Lower leg skin (tissue), 3 donors: ENCODE data around the gene SS18L1.

Source experiments
- POLR2A ChIP-seq, 2 donors: fragments of 450-650 bp; IDR thresholded peaks; one replicate each; pipeline ENCODE4 v1.6.1; 2016 to 2017; ENCODE audit warnings: antibody characterized with exemption in 2 of 2, mild to moderate bottlenecking in 1 of 2, moderate library complexity in 1 of 2
- TF ChIP-seq, protein P1 (sequence below), 3 donors: fragments of 450-650 bp; IDR thresholded peaks; one replicate each; pipeline ENCODE4 v1.5.1; 2016; ENCODE audit warnings: antibody characterized with exemption in 3 of 3, mild to moderate bottlenecking in 3 of 3, moderate library complexity in 2 of 3

DNA sequence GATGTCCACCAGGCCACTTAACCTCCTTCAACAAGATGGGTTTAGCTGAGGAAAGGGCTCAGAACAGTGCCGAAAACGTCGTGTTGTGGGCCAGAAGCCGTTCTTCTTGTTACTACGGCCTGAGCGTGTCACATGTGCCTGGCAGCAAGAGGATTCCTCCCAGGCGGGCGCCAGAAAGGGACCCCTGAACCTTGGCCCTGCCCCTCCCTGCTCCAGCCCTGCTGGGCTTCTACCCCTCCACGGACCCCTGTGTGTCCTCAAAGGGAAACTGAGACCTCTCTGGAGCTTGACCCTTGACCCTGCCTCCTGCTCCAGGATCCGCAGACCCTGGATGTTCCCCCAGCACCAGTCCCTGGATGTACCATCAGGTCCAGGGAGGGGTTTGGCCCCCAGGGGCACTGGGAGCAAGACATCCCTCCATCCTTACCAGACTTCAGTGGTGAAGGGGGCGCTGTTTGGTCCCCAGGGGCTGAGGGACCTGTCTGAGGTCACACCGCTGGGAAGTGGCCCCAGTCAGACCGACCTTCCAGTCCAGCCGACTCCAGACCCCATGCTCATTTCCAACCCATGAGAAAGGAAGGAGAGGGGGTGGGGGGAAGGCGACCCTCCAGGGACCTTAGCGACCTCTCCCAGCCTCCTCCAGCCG is 66.4 kb downstream of the SS18L1 start:
- TF ChIP-seq, protein P1, sequence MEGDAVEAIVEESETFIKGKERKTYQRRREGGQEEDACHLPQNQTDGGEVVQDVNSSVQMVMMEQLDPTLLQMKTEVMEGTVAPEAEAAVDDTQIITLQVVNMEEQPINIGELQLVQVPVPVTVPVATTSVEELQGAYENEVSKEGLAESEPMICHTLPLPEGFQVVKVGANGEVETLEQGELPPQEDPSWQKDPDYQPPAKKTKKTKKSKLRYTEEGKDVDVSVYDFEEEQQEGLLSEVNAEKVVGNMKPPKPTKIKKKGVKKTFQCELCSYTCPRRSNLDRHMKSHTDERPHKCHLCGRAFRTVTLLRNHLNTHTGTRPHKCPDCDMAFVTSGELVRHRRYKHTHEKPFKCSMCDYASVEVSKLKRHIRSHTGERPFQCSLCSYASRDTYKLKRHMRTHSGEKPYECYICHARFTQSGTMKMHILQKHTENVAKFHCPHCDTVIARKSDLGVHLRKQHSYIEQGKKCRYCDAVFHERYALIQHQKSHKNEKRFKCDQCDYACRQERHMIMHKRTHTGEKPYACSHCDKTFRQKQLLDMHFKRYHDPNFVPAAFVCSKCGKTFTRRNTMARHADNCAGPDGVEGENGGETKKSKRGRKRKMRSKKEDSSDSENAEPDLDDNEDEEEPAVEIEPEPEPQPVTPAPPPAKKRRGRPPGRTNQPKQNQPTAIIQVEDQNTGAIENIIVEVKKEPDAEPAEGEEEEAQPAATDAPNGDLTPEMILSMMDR (IDR thresholded peaks at IDR 0.05), result no peak
- TF ChIP-seq POLR2A (IDR thresholded peaks at IDR 0.05), result no peak
